ENCODE measurements around the gene NID1. TPM values are rescaled to one million over a fixed set of nuclear protein-coding genes. Genes with fewer than 3 reads are reported as not detected.

The NID1 gene
- polyA plus RNA-seq, 1 donor from 2014 or later, result 0.04 TPM

GRCh38 chr1:236065509-236066005, 667 bp upstream of the NID1 start:
- H3K27ac ChIP-seq (ENCODE audit: low read length), result no peak overlapping the region
- TF ChIP-seq REST (IDR thresholded peaks at IDR 0.05; ENCODE audit: borderline replicate concordance), result no peak
- no peak overlapping the region for H3K4me2 ChIP-seq (ENCODE audit: low read length)
- H3K4me3 ChIP-seq (ENCODE audit: low read length), result peak overlapping the region; percentile 84
- peaks cover 40% of the 10 kb centered on the region for H3K27me3 ChIP-seq (ENCODE audit: insufficient read depth, low read depth, low read length)
- H3K36me3 ChIP-seq (ENCODE audit: insufficient read depth, low read length), result no peaks in the 10 kb centered on the region
- H3K9me2 ChIP-seq (ENCODE audit: insufficient read depth, low read length), result no peaks in the 10 kb centered on the region
- H3K9ac ChIP-seq (ENCODE audit: low read length), result peak overlapping the region; percentile 51
- no peak overlapping the region for H2AFZ ChIP-seq (ENCODE audit: low read depth, low read length)
- H3K79me2 ChIP-seq (replicated peaks; ENCODE audit: insufficient read depth, low read length), result no peaks in the 10 kb centered on the region
- no peaks in the 10 kb centered on the region for H3K9me3 ChIP-seq (ENCODE audit: low read length)
- no peaks in the 10 kb centered on the region for H3F3A ChIP-seq (ENCODE audit: insufficient read depth, low read length, poor library complexity, severe bottlenecking)
- H4K20me1 ChIP-seq (ENCODE audit: insufficient read depth), result no peaks in the 10 kb centered on the region

- H3K27me3 ChIP-seq (ENCODE audit: insufficient read depth, low read depth, low read length), result peaks cover 40% of the 10 kb centered on the region
- H3K4me3 ChIP-seq (ENCODE audit: low read length), result peak overlapping the region; percentile 84
- no peaks in the 10 kb centered on the region for H3K9me2 ChIP-seq (ENCODE audit: insufficient read depth, low read length)
- no peak overlapping the region for H3K27ac ChIP-seq (ENCODE audit: low read length)
- H3K9me3 ChIP-seq (ENCODE audit: low read length), result no peaks in the 10 kb centered on the region
- peak overlapping the region; percentile 51 for H3K9ac ChIP-seq (ENCODE audit: low read length)
- H3F3A ChIP-seq (ENCODE audit: insufficient read depth, low read length, poor library complexity, severe bottlenecking), result no peaks in the 10 kb centered on the region
- H2AFZ ChIP-seq (ENCODE audit: low read depth, low read length), result no peak overlapping the region
- no peaks in the 10 kb centered on the region for H3K36me3 ChIP-seq (ENCODE audit: insufficient read depth, low read length)
- peak overlapping the region; percentile 35 for H3K4me2 ChIP-seq (ENCODE audit: low read length)
- no peaks in the 10 kb centered on the region for H4K20me1 ChIP-seq (ENCODE audit: insufficient read depth)
- no peaks in the 10 kb centered on the region for H3K79me2 ChIP-seq (replicated peaks; ENCODE audit: insufficient read depth, low read length)
- no peak for TF ChIP-seq REST (IDR thresholded peaks at IDR 0.05; ENCODE audit: borderline replicate concordance)
- TF ChIP-seq, protein P1, sequence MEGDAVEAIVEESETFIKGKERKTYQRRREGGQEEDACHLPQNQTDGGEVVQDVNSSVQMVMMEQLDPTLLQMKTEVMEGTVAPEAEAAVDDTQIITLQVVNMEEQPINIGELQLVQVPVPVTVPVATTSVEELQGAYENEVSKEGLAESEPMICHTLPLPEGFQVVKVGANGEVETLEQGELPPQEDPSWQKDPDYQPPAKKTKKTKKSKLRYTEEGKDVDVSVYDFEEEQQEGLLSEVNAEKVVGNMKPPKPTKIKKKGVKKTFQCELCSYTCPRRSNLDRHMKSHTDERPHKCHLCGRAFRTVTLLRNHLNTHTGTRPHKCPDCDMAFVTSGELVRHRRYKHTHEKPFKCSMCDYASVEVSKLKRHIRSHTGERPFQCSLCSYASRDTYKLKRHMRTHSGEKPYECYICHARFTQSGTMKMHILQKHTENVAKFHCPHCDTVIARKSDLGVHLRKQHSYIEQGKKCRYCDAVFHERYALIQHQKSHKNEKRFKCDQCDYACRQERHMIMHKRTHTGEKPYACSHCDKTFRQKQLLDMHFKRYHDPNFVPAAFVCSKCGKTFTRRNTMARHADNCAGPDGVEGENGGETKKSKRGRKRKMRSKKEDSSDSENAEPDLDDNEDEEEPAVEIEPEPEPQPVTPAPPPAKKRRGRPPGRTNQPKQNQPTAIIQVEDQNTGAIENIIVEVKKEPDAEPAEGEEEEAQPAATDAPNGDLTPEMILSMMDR (IDR thresholded peaks at IDR 0.05; ENCODE audit: poor library complexity, severe bottlenecking), result no peak
Measured at GRCh38 chr1:236063919-236064673, 794 bp downstream of the NID1 start.
